ENCODE measurements around the gene COL20A1. TPM values are rescaled to one million over a fixed set of nuclear protein-coding genes. Genes with fewer than 3 reads are reported as not detected.
"Not testable (repeated sequence)": the region's sequence is repeated elsewhere in the genome, so short reads cannot be mapped to it uniquely, and the experiment has no call there.

COL20A1 gene
- total RNA-seq = not detected

GRCh38 chr20:63292904-63293303, at the start of gene COL20A1:
TSS of gene COL20A1 (plus strand) at chr20:63293186. CDS start at chr20:63295108, 1,922 bp downstream.
- no peak for DNase-seq (ENCODE audit: low spot score)
- ATAC-seq = no peak

GRCh38 chr20:63243604-63244247, 49.3 kb upstream of the COL20A1 start:
- DNase-seq (ENCODE audit: low spot score) (no peak), ATAC-seq (no peak)

- DNase-seq (ENCODE audit: low spot score) (no peak), ATAC-seq (no peak)
Observed at GRCh38 chr20:63244468-63244867, 48.5 kb upstream of the COL20A1 start.

- no peak for DNase-seq (ENCODE audit: low spot score)
- ATAC-seq = peak; percentile 51
Observed at GRCh38 chr20:63246490-63247288, 46.3 kb upstream of the COL20A1 start.

- ATAC-seq (no peak), DNase-seq (ENCODE audit: low spot score) (no peak)
Observed at GRCh38 chr20:63247671-63248228, 45.2 kb upstream of the COL20A1 start.

- no peak for DNase-seq (ENCODE audit: low spot score)
- no peak for ATAC-seq
Observed at GRCh38 chr20:63248835-63249591, 44.0 kb upstream of the COL20A1 start.

GRCh38 chr20:63249891-63250290, 43.1 kb upstream of the COL20A1 start:
- ATAC-seq = no peak
- DNase-seq (ENCODE audit: low spot score) = no peak

GRCh38 chr20:63251350-63251749, 41.6 kb upstream of the COL20A1 start:
- not testable (repeated sequence) for ATAC-seq; DNase-seq (ENCODE audit: low spot score)

- DNase-seq (ENCODE audit: low spot score) = no peak
- ATAC-seq = no peak
Observed at GRCh38 chr20:63252284-63252711, 40.7 kb upstream of the COL20A1 start.

GRCh38 chr20:63253065-63253437, 39.9 kb upstream of the COL20A1 start:
- ATAC-seq (no peak), DNase-seq (ENCODE audit: low spot score) (no peak)

- DNase-seq (ENCODE audit: low spot score) (no peak), ATAC-seq (no peak)
Observed at GRCh38 chr20:63253438-63254231, 39.4 kb upstream of the COL20A1 start.

GRCh38 chr20:63254232-63254605, 38.8 kb upstream of the COL20A1 start, which contains the start of gene NKAIN4:
TSS of gene NKAIN4 (minus strand) at chr20:63254463. CDS start at chr20:63254450, 13 bp downstream.
- ATAC-seq = no peak
- no peak for DNase-seq (ENCODE audit: low spot score)

GRCh38 chr20:63254606-63255384, 38.2 kb upstream of the COL20A1 start:
- ATAC-seq = peak; percentile 28
- no peak for DNase-seq (ENCODE audit: low spot score)

GRCh38 chr20:63255931-63256704, 36.9 kb upstream of the COL20A1 start:
- no peak for ATAC-seq
- no peak for DNase-seq (ENCODE audit: low spot score)

GRCh38 chr20:63256954-63257353, 36.0 kb upstream of the COL20A1 start:
- ATAC-seq (no peak), DNase-seq (ENCODE audit: low spot score) (no peak)

GRCh38 chr20:63257629-63258028, 35.4 kb upstream of the COL20A1 start:
- DNase-seq (ENCODE audit: low spot score) (no peak), ATAC-seq (no peak)

GRCh38 chr20:63258781-63259180, 34.2 kb upstream of the COL20A1 start:
- no peak for ATAC-seq
- no peak for DNase-seq (ENCODE audit: low spot score)

- DNase-seq (ENCODE audit: low spot score) (no peak), ATAC-seq (no peak)
Observed at GRCh38 chr20:63259734-63260460, 33.1 kb upstream of the COL20A1 start.
